Heart left ventricle (tissue), 13 donors: ENCODE measurements around the gene VTI1A.

Experiments
- POLR2A ChIP-seq, 2 donors: fragments of 450-650 bp; IDR thresholded peaks; one replicate each; pipeline ENCODE4 v1.6.1; 2017; ENCODE audit warnings: antibody characterized with exemption in 2 of 2, mild to moderate bottlenecking in 2 of 2, moderate library complexity in 2 of 2
- TF ChIP-seq, protein P1 (sequence below), 12 donors: fragments of 200-600 bp; sonication (generic) in 4 of 12; IDR thresholded peaks; one replicate each; pipeline versions ENCODE4 v1.5.0 to v1.8.0; 2018 to 2022; ENCODE audit warnings: antibody characterized with exemption in 12 of 12, mild to moderate bottlenecking in 5 of 12
- donor health status: ischemic (EF 13 %, LVEDD 7.1; RV severe dilation, severe dysfunction).
- donor health status: DM: no; HTN: yes; CAD: no.
- donor health status: DM: no; HTN: no; CAD: no.
- donor health status: ischemic (EF 25% LVEDD 6.9; RV normal size, moderate dysfunction).
- donor health status: ischemic (EF 25% LVEDD 5.7; RV mildly dilated, moderate dysfunction).
- donor health status: ischemic (EF 35%, LVEDD 5.7; RV mildly dilated, moderate dysfunction).
- donor health status: nonischemic (EF 11% LVEDD 7.7; RV severe dilation, severe dysfunction).
- donor health status: DM: yes; HTN: yes; CAD: no.
- donor health status: PGD.
- donor health status: ischemic (EF 29% LVEDD 5.4; RV normal size, mild dysfunction).
- donor health status: nonischemic (EF 23%, LVEDD 6.1; RV moderate dilation, normal function).

DNA sequence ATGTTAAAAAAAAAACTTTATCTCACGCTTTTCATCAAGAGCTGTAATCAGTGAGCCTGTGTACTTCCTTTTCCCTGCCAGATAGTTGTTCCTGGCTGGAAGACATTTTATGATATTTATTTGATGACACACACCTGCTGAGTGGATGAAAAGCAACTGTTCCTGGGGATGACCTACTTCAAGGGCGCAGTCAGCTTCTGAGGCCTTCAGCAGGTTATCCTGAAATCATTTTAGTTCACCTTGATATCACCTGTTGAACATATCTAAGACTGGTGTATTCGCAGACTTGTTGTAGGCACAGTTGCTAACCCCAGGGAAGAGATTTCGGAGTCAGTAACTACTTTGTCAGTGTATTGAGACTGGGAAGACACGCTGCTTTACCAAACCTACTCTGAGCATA, 268.6 kb downstream of the VTI1A start:
- TF ChIP-seq, protein P1, sequence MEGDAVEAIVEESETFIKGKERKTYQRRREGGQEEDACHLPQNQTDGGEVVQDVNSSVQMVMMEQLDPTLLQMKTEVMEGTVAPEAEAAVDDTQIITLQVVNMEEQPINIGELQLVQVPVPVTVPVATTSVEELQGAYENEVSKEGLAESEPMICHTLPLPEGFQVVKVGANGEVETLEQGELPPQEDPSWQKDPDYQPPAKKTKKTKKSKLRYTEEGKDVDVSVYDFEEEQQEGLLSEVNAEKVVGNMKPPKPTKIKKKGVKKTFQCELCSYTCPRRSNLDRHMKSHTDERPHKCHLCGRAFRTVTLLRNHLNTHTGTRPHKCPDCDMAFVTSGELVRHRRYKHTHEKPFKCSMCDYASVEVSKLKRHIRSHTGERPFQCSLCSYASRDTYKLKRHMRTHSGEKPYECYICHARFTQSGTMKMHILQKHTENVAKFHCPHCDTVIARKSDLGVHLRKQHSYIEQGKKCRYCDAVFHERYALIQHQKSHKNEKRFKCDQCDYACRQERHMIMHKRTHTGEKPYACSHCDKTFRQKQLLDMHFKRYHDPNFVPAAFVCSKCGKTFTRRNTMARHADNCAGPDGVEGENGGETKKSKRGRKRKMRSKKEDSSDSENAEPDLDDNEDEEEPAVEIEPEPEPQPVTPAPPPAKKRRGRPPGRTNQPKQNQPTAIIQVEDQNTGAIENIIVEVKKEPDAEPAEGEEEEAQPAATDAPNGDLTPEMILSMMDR (IDR thresholded peaks at IDR 0.05), result no peak
- no peak for TF ChIP-seq POLR2A (IDR thresholded peaks at IDR 0.05)
